Ishikawa (cell line): ENCODE data around the gene STAB1.

Source experiments
- CEBPB ChIP-seq: IDR thresholded peaks from 2 replicates; pipeline ENCODE4 v1.6.1; 2012
- EGR1 ChIP-seq: IDR thresholded peaks from 2 replicates; pipeline ENCODE4 v1.6.1; 2012
- EP300 ChIP-seq: IDR thresholded peaks from 2 replicates; pipeline ENCODE4 v1.6.1; 2012; ENCODE audit warnings: borderline replicate concordance
- NFIC ChIP-seq: IDR thresholded peaks from 2 replicates; pipeline ENCODE4 v1.6.1; 2012
- RAD21 ChIP-seq: IDR thresholded peaks from 2 replicates; pipeline ENCODE4 v1.6.1; 2012; ENCODE audit warnings: low read depth
- REST ChIP-seq: IDR thresholded peaks from 2 replicates; pipeline ENCODE4 v1.6.1; 2012; ENCODE audit warnings: low read depth, mild to moderate bottlenecking
- TAF1 ChIP-seq: IDR thresholded peaks from 2 replicates; pipeline ENCODE4 v1.6.1; 2012; ENCODE audit warnings: low read depth, mild to moderate bottlenecking
- TCF12 ChIP-seq: IDR thresholded peaks from 2 replicates; pipeline ENCODE4 v1.6.1; 2012; ENCODE audit warnings: low read depth
- USF1 ChIP-seq: IDR thresholded peaks from 2 replicates; pipeline ENCODE4 v1.6.1; 2012

DNA sequence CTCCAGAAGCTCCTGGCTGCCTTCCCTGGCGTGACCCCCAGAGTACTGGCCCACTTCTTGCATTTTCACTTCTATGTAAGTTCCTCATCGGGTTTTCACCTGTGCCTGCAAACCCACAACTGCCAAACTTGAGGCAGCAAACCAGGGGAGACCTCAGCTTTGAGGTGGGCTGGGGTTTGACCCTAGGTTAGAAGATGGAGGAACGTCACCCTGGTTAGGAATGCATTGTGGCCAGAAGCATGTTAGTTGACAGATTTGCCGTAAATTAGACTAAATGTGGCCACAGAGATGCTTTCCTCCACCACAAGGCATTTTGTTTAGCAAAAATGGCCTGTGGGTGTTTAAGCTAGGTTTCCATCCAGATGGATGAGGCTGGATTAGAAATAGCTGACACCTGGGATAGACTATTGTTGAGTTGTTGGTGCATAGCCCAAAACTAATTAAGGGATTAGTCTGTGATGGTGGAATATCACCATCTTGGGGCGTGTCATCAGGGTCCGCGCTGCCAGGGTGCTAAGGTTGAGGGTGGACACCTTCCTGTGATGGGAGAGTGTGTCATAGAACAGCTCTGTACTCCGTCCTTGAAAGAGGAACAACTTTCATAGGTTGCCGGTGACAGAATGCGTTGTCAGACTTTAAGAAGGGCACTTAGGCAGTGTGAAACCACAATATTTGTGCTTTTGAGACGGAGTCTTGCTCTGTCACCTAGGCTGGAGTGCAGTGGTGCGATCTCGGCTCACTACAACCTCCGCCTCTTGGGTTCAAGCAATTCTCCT lies 36.2 kb upstream of the STAB1 start:
- TF ChIP-seq TCF12 = no peak
- TF ChIP-seq REST = no peak
- no peak for TF ChIP-seq TAF1
- no peak for TF ChIP-seq RAD21
- TF ChIP-seq CEBPB = no peak
- no peak for TF ChIP-seq NFIC
- no peak for TF ChIP-seq EGR1
- TF ChIP-seq EP300 = no peak
- TF ChIP-seq USF1 = no peak
